Lower leg skin (tissue), 3 donors: ENCODE measurements around the gene ZC3H13.

Experiments
- POLR2A ChIP-seq, 2 donors: fragments of 450-650 bp; IDR thresholded peaks; one replicate each; pipeline ENCODE4 v1.6.1; 2016 to 2017; ENCODE audit warnings: antibody characterized with exemption in 2 of 2, mild to moderate bottlenecking in 1 of 2, moderate library complexity in 1 of 2
- TF ChIP-seq, protein P1 (sequence below), 3 donors: fragments of 450-650 bp; IDR thresholded peaks; one replicate each; pipeline ENCODE4 v1.5.1; 2016; ENCODE audit warnings: antibody characterized with exemption in 3 of 3, mild to moderate bottlenecking in 3 of 3, moderate library complexity in 2 of 3

DNA sequence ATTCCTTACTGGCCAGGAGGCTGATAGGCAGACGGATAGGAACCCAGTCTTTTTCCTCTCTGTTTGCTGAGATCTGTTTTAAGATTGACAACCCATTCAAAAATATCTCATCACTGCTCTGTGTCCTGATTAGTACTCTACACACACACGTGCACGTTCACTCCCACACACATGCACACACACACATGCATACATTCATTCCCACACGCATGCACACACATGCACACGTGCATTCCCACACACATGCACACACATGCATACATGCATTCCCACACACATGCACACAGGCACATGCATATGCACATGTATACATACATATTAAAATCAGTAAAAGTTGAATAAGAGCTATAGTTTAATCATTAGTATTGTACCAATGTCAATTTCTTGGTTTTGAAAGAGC lies 120.4 kb downstream of the ZC3H13 start:
- TF ChIP-seq, protein P1, sequence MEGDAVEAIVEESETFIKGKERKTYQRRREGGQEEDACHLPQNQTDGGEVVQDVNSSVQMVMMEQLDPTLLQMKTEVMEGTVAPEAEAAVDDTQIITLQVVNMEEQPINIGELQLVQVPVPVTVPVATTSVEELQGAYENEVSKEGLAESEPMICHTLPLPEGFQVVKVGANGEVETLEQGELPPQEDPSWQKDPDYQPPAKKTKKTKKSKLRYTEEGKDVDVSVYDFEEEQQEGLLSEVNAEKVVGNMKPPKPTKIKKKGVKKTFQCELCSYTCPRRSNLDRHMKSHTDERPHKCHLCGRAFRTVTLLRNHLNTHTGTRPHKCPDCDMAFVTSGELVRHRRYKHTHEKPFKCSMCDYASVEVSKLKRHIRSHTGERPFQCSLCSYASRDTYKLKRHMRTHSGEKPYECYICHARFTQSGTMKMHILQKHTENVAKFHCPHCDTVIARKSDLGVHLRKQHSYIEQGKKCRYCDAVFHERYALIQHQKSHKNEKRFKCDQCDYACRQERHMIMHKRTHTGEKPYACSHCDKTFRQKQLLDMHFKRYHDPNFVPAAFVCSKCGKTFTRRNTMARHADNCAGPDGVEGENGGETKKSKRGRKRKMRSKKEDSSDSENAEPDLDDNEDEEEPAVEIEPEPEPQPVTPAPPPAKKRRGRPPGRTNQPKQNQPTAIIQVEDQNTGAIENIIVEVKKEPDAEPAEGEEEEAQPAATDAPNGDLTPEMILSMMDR (IDR thresholded peaks at IDR 0.05), result no peak
- TF ChIP-seq POLR2A (IDR thresholded peaks at IDR 0.05), result no peak
